ENCODE measurements around the gene MAMLD1. TPM values are rescaled to one million over a fixed set of nuclear protein-coding genes. Genes with fewer than 3 reads are reported as not detected.

The MAMLD1 gene
- total RNA-seq, 4 donors from 2014 or later: 0.20 to 1.2 (median 0.95) TPM; not detected in 1

DNA sequence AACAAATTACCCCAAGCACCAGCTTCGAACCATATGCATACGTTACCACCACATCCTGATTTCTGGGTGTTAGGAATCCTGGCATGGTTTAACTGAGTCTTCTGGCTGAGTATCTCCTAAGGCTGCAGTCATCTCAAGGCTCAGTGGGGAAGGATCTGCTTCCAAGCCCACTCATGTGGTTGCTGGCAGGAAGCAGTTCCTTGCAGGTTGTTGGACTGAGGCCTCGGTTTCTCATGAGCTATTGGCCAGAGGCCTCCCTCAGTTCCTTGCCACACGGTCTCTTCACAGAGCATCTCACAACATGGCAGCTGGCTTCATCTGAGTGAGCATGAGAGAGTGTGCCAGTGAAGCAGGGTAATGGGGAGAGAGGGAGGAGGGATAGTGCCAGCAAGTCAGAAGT lies 109.2 kb downstream of the MAMLD1 start:
- WGBS, 2 donors (ENCODE audit: low coverage in 1 of 2): 80 to 83% methylated on average over 1 to 4 of the region's 4 CpGs
- Histone ChIP-seq H3K9me3 (no peaks in the 10 kb centered on the region), H3K36me3 (no peaks in the 10 kb centered on the region), H3K4me1 (no peaks in the 10 kb centered on the region), H3K27ac (no peak overlapping the region), H3K27me3 (no peaks in the 10 kb centered on the region), H3K4me3 (no peak overlapping the region)
- no peak for TF ChIP-seq POLR2AphosphoS5 (IDR thresholded peaks at IDR 0.05)
- TF ChIP-seq, protein P1, sequence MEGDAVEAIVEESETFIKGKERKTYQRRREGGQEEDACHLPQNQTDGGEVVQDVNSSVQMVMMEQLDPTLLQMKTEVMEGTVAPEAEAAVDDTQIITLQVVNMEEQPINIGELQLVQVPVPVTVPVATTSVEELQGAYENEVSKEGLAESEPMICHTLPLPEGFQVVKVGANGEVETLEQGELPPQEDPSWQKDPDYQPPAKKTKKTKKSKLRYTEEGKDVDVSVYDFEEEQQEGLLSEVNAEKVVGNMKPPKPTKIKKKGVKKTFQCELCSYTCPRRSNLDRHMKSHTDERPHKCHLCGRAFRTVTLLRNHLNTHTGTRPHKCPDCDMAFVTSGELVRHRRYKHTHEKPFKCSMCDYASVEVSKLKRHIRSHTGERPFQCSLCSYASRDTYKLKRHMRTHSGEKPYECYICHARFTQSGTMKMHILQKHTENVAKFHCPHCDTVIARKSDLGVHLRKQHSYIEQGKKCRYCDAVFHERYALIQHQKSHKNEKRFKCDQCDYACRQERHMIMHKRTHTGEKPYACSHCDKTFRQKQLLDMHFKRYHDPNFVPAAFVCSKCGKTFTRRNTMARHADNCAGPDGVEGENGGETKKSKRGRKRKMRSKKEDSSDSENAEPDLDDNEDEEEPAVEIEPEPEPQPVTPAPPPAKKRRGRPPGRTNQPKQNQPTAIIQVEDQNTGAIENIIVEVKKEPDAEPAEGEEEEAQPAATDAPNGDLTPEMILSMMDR (IDR thresholded peaks at IDR 0.05): no peak
- TF ChIP-seq POLR2A (IDR thresholded peaks at IDR 0.05): no peak
- TF ChIP-seq EP300 (IDR thresholded peaks at IDR 0.05; ENCODE audit: low read depth): no peak
- in situ Hi-C loops (cut with MboI; ENCODE audit: low pct_ligation_motif_present in 1 of 4, low pct_unique_long_range_greater_than_20kb in 1 of 4, low sequenced_read_pairs in 3 of 4): no loop called here
- DNase-seq: no peak
- intact Hi-C loops (cut with DNase I; ENCODE audit: low total_unique reads): no loop called here

DNA sequence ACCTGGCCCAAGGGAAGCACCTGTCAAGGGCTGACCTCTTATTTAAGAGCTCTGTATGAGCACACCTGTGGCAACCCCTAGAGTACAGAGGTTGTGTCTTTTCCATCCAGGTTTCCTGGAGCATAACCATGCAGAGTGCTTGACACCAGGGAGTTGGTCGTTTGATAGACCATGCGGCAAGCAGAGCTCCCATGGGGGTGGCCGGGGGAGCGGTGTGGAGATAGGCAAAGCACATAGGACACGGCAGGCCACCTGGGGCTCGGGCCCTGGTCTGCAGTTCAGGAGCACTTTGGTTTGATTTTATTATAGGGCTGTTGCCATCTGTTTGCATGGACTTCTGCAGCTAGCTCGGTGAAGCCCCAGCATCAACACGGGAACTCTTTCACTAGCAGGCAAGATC lies 110.3 kb downstream of the MAMLD1 start:
- intact Hi-C loops (cut with DNase I; ENCODE audit: low total_unique reads) (no loop called here), in situ Hi-C loops (cut with MboI; ENCODE audit: low pct_ligation_motif_present in 1 of 4, low pct_unique_long_range_greater_than_20kb in 1 of 4, low sequenced_read_pairs in 3 of 4) (no loop called here)
- no peak overlapping the region for H3K27ac ChIP-seq
- no peaks in the 10 kb centered on the region for H3K9me3 ChIP-seq
- no peak for TF ChIP-seq POLR2A (IDR thresholded peaks at IDR 0.05)
- no peak for TF ChIP-seq POLR2AphosphoS5 (IDR thresholded peaks at IDR 0.05)
- TF ChIP-seq, protein P1 (IDR thresholded peaks at IDR 0.05): no peak
- TF ChIP-seq EP300 (IDR thresholded peaks at IDR 0.05; ENCODE audit: low read depth): no peak
- no peaks in the 10 kb centered on the region for H3K4me1 ChIP-seq
- H3K27me3 ChIP-seq: no peaks in the 10 kb centered on the region
- DNase-seq: no peak
- no peaks in the 10 kb centered on the region for H3K36me3 ChIP-seq
- no peak overlapping the region for H3K4me3 ChIP-seq
- WGBS, 2 donors (ENCODE audit: low coverage in 1 of 2): 90% methylated on average over 6 of the region's 8 CpGs; no CpG with 5 or more reads in 1 of the 2 donors

DNA sequence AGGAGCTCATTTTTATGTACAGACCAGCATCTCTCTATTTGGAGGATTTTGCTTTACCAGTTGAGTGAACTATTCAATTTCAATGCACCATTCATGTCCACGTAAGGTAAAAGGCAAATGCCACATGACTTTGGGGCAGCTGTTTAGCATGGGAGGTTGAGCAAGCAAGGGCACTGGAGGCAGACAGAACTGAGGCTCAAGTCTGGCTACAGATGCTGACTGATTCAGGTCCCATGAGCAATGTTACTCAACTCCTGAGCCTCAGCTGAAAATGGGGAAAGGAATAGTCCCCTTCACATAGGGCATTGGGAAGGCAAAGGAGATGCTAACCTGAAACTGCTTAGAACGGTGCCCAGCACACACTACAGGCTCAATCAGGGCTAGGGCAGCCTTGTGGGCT lies 112.3 kb downstream of the MAMLD1 start:
- no peak for DNase-seq
- Histone ChIP-seq H3K36me3 (no peaks in the 10 kb centered on the region), H3K4me3 (no peak overlapping the region), H3K9me3 (no peaks in the 10 kb centered on the region), H3K27me3 (no peaks in the 10 kb centered on the region), H3K27ac (no peak overlapping the region), H3K4me1 (no peaks in the 10 kb centered on the region)
- in situ Hi-C loops (cut with MboI; ENCODE audit: low pct_ligation_motif_present in 1 of 4, low pct_unique_long_range_greater_than_20kb in 1 of 4, low sequenced_read_pairs in 3 of 4) (loop anchor here in 2 of 4 donors (25.0 kb wide), 1 partner anchor 513 kb away; no protein-coding TSS in a partner anchor), intact Hi-C loops (cut with DNase I; ENCODE audit: low total_unique reads) (loop anchor here (5.0 kb wide), 1 partner anchor 513 kb away; no protein-coding TSS in a partner anchor)
- TF ChIP-seq EP300 (IDR thresholded peaks at IDR 0.05; ENCODE audit: low read depth) (no peak), POLR2AphosphoS5 (IDR thresholded peaks at IDR 0.05) (no peak), POLR2A (IDR thresholded peaks at IDR 0.05) (no peak)
- TF ChIP-seq, protein P1 (IDR thresholded peaks at IDR 0.05): no peak
- 76% methylated on average over 2 of the region's 2 CpGs; no CpG with 5 or more reads in 1 of the 2 donors for WGBS, 2 donors (ENCODE audit: low coverage in 1 of 2)

DNA sequence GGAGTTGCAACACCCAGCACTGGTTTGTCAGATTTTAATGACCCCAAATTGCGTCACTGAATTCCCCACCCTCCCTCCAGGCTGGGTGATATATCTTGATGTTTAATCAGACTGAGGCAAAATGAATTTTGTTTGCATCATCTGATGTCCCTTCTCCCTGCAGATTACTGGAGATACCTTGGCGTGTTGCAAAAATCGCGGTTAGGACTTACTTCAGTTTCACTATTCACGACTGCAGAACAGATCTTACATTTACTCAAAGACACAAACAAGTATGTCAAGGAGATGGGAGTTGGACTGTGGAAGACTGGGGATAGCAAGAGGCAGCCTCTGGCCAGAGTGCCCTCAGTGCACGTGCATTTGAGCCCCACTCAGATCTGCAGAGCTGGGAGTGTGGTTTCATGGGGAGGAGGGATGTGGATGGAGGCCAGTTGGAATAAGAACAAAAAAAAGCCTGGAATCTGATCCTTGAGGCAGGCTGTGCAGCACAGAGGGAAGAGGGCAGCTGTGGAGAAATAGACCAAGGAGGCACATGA lies 113.1 kb downstream of the MAMLD1 start:
- in situ Hi-C loops (cut with MboI; ENCODE audit: low pct_ligation_motif_present in 1 of 4, low pct_unique_long_range_greater_than_20kb in 1 of 4, low sequenced_read_pairs in 3 of 4) (loop anchor here in 2 of 4 donors (25.0 kb wide), 1 partner anchor 514 kb away; no protein-coding TSS in a partner anchor), intact Hi-C loops (cut with DNase I; ENCODE audit: low total_unique reads) (loop anchor here (5.0 kb wide), 1 partner anchor 514 kb away; no protein-coding TSS in a partner anchor)
- Histone ChIP-seq H3K4me3 (no peak overlapping the region), H3K4me1 (no peaks in the 10 kb centered on the region), H3K27me3 (no peaks in the 10 kb centered on the region), H3K9me3 (no peaks in the 10 kb centered on the region), H3K36me3 (no peaks in the 10 kb centered on the region), H3K27ac (no peak overlapping the region)
- no peak for DNase-seq
- TF ChIP-seq POLR2A (IDR thresholded peaks at IDR 0.05) (no peak), POLR2AphosphoS5 (IDR thresholded peaks at IDR 0.05) (no peak), EP300 (IDR thresholded peaks at IDR 0.05; ENCODE audit: low read depth) (no peak)
- TF ChIP-seq, protein P1 (IDR thresholded peaks at IDR 0.05): no peak
- WGBS, 2 donors (ENCODE audit: low coverage in 1 of 2): 80% methylated on average over 6 of the region's 6 CpGs; no CpG with 5 or more reads in 1 of the 2 donors

Measured in transverse colon (tissue), 4 donors.